G401.6 (cell line): Measurements from ENCODE around the gene MAP3K21.

Experiments
- FAIRE-seq: peaks from 2 replicates; lab custom pipeline; 2012; peaks lifted over from hg19 to GRCh38; lab: Jason Lieb, UNC

The MAP3K21 gene

GRCh38 chr1:233359905-233360304 is 32.4 kb downstream of the MAP3K21 start:
- FAIRE-seq = no peak

GRCh38 chr1:233360525-233361102 is 33.1 kb downstream of the MAP3K21 start:
- no peak for FAIRE-seq

GRCh38 chr1:233361876-233362275 is 34.4 kb downstream of the MAP3K21 start:
- FAIRE-seq = no peak

GRCh38 chr1:233362743-233363142 is 35.2 kb downstream of the MAP3K21 start:
- FAIRE-seq = no peak

GRCh38 chr1:233364026-233364425 is 36.5 kb downstream of the MAP3K21 start:
- no peak for FAIRE-seq

- FAIRE-seq = peak; percentile 72
Measured at GRCh38 chr1:233364695-233365539, 37.4 kb downstream of the MAP3K21 start.

- FAIRE-seq = no peak
Measured at GRCh38 chr1:233366575-233366974, 39.1 kb downstream of the MAP3K21 start.

GRCh38 chr1:233367057-233367803 is 39.7 kb downstream of the MAP3K21 start:
- FAIRE-seq = no peak

GRCh38 chr1:233368106-233368788 is 40.7 kb downstream of the MAP3K21 start:
- FAIRE-seq = no peak

GRCh38 chr1:233368789-233369130 is 41.2 kb downstream of the MAP3K21 start:
- no peak for FAIRE-seq

GRCh38 chr1:233372218-233373120 is 44.9 kb downstream of the MAP3K21 start:
- FAIRE-seq = no peak

- no peak for FAIRE-seq
Measured at GRCh38 chr1:233373226-233373625, 45.7 kb downstream of the MAP3K21 start.

- no peak for FAIRE-seq
Measured at GRCh38 chr1:233375653-233376052, 48.1 kb downstream of the MAP3K21 start.

- no peak for FAIRE-seq
Measured at GRCh38 chr1:233376382-233377110, 49.0 kb downstream of the MAP3K21 start.

GRCh38 chr1:233379869-233380438 is 52.4 kb downstream of the MAP3K21 start:
- no peak for FAIRE-seq

- FAIRE-seq = no peak
Measured at GRCh38 chr1:233381806-233382205, 54.3 kb downstream of the MAP3K21 start.

GRCh38 chr1:233383984-233384383 is 56.5 kb downstream of the MAP3K21 start:
- no peak for FAIRE-seq

GRCh38 chr1:233386336-233386735 is 58.8 kb downstream of the MAP3K21 start:
- no peak for FAIRE-seq

GRCh38 chr1:233387585-233387984 is 60.1 kb downstream of the MAP3K21 start:
- FAIRE-seq = no peak

GRCh38 chr1:233389169-233389568 is 61.6 kb downstream of the MAP3K21 start:
- no peak for FAIRE-seq

GRCh38 chr1:233389893-233390292 is 62.4 kb downstream of the MAP3K21 start:
- FAIRE-seq = no peak
